GM21526 (cell line): Measurements from ENCODE around the gene ELFN1.

ENCODE experiments used
- ATAC-seq: cut with Tn5 transposase; IDR thresholded peaks from one replicate; pipeline ENCODE4 v1.9.1; 2021; ENCODE audit warnings: moderate library complexity; ENCODE audit not compliant: unreplicated experiment, low FRiP score

Gene ELFN1

DNA sequence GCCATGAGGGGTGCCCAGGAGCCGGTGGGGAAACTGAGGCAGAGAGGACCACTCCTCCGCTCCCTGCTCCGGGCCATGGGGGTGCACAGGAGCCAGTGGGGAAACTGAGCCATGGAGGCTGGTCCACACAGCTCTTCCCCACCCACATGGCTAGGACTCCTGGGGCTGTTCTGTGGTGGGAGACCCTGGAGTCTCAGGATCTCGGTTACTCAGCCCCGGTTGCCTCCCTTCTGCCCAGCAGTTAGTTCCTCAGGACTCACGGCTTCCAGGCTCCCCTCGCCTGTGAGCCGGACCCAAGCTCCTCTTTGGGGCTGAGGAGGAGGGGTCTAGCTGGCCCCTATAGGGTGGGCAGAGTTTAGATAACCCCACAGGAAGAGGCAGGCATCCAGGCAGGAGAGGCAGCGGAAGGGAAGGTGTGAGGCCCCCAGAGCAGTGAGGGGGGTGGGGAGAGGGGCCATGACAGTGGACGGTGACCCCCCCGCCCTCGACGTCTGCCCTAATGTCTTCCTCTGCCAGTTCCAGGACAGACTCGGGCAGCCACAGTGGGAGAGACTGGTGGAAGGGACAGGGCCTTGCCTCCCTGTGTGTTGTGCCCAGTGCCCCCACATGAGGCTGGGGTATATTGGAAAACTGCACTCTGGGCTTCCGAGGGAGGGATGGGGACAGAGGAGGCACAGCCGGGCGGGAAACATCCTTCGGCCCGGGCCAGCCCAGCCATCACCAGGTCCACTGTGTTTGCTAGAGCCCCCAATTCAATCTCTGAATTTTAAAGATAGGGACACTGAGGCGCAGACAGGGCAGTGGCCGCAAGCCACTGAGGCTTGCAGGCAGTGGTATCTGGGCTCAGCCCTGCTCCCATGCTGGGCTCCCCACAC lies 4.3 kb downstream of the ELFN1 start:
- ATAC-seq, result no peak

- ATAC-seq, result no peak
Measured at GRCh38 chr7:1675036-1675671, 5.1 kb downstream of the ELFN1 start.

DNA sequence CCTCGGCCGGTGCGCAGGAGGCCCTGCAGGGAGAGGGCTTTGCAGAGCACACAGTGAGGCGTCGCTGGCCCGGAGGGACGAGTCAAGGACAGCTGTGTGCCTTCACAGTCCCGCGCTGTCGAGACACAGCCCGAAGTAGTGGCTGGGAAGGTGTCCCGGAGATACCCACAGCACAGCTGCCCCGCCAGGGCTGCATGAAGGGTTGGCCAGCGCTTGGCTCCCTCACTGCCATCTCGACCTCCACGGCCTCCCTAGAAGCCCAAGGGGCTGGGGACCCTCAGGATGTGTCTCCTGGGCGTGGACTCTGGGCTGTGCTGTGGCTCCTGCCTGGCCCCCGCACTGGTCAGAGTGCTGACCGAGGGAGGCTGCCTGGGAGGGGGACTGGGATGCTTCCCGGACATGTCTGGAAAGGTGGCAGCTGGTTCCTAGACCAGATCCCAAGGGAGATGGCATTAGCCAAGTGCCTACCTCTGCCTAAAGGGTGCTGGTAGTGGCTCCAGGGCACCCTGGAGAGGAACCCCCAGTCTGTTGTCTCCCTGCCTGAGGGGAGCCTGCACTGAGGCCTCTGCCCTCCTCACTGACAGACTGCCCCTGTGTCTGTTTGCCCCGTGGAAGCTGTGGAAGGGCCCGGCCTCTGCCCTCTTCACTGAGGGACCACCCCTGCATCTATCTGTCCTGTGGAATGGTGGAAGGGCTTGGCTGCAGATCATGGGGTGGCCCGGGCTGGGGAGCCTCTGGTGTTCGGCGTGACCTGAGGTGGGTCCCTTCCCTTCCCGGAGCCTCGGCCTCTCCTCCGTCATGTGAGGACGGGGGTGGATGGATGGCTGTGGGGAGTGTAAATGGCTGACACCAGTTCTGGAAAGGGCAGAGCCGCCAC lies 5.8 kb downstream of the ELFN1 start:
- no peak for ATAC-seq

DNA sequence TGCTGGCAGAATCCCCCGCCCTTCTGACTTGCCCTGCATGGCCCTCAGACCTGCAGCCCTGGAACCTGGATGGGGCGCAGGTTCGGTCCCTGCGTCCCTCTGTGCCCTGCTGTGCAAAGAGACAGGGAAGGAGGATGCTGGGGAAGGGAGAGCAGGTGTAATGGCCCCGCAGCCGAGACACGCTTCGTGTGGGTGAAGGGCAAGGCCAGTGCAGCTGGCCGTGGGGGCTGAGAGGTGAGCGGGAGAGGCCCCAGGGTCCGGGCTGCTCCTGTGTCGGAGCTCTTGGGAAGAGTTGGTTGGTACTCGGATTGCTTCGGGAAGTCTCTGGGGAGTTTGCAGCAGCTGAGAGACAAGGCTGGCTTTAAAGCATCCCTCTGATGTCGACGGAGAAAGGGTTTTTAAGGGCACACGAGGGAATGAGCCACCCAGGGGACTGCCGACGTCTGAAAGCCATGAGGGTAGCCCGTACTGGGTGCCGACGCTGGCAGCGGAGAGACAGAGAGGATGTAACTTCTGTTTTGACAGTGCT lies 6.5 kb downstream of the ELFN1 start:
- ATAC-seq, result no peak

- ATAC-seq, result no peak
Measured at GRCh38 chr7:1677206-1678080, 7.4 kb downstream of the ELFN1 start.

DNA sequence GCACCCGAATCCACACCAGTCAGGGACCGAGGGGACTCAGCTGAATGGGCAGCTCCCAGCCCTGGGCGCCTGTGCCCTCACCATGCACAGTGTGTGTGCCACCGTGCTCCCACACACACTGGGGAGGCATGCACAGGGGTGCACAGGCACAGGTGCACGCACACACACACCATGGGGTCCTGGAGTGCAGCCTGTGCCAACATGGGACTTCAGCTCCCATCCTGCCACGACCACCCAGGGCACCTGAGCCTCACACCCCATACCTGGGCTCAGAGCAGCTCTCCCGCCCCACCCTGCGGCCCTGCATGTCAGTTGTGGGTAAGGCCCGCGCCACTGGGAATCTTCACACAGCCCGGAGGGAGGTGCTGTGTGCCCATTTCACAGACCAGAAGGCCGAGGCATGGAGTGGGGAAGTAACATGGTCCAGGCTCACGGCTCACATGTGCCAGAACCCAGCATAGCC lies 8.0 kb downstream of the ELFN1 start:
- no peak for ATAC-seq

DNA sequence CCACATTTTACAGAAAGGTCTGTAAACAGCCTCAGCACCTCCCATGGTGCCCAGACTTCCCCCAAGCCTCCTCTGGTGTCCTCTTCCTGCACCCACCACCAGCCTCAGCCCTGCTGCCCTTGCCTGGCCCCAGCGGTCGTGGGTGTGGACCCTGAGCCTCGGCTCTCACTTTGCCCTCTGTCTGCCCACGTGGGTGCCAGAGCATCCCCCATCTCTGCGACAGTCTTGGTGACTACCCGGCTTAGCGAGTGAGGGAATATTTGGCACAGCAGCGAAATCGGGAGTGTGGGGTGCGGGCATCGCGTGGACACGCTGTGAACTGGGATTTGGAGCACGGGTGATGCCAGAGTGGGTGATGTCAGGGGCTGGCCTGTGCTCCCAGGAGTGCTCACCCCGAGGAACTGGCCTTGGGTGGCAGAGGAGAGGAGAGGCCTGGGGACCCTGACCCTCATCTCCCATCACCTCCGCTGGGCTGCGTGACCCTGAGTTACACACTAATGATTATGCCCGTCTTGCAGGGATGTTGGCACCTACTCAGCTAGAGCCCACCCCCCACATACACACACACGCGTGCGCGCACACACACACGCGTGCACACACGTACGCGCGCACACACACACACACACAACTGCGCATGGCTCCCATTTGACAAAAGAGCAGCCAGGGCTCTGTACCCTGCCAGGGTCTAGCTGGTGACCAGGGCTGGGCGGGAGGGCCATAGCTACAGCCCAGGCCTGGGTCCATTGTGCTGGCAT lies 8.7 kb downstream of the ELFN1 start:
- ATAC-seq, result no peak

DNA sequence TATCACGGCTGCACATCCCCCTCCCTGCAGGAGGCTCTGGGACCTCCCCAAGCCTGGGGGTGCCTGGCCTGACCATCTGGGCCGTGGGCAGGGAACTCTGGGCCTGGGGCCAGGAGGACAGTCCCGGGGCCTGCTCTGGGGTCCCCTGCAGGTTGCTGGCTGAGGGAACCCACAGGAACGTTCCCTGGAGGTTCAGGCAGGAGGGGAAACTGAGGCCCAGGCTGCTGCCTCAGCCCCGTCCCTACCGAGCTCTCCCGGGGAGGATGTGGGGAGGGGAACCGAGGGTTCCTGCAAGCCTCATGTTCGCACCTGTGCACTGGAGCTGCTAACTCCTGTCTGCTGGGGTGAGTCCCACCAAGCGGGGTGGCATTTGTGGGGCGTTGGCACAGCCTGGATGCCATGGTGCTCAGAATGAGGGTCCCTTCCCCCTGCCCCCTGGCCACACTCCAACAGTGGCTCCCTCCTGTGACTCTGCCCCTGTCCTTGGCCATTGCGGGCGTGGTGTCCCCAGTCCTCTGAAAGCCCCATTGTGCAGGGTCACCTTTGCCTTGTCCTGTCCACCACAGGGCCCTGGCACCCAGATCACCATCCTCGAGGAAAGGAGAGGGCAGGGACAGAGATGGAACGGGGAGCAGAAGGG lies 9.4 kb downstream of the ELFN1 start:
- no peak for ATAC-seq

GRCh38 chr7:1679966-1680730 lies 10.1 kb downstream of the ELFN1 start:
- ATAC-seq, result no peak

GRCh38 chr7:1681581-1681980 lies 11.5 kb downstream of the ELFN1 start:
- no peak for ATAC-seq

- no peak for ATAC-seq
Measured at GRCh38 chr7:1685000-1685624, 15.0 kb downstream of the ELFN1 start.

GRCh38 chr7:1688542-1688941 lies 18.5 kb downstream of the ELFN1 start:
- ATAC-seq, result no peak

- ATAC-seq, result no peak
Measured at GRCh38 chr7:1689311-1689710, 19.2 kb downstream of the ELFN1 start.

DNA sequence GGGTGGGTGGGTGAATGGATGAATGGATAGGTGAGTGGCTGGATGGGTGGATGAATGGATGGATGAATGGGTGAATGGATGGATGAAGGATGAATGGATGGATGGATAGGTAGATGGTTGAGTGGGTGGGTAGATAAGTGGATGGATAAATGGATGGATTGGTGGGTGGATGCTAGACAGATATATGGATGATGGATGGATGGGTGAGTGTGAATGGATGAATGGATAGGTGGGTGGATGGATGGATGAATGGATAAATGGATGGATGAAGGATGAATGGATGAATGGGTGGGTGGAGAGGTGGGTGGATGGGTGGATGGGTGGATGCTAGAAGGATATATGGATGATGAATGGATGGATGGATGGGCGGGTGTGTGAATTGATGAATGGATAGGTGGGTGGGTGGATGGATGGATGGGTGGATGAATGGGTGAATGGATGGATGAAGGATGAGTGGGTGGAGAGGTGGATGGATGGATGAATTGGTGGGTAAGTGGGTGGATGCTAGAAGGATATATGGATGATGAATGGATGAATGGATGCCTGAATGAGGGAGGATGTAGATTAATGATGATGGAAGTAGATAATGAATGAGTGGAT lies 20.4 kb downstream of the ELFN1 start:
- no peak for ATAC-seq

GRCh38 chr7:1691096-1691495 lies 21.0 kb downstream of the ELFN1 start:
- no peak for ATAC-seq

GRCh38 chr7:1691601-1692514 lies 21.8 kb downstream of the ELFN1 start:
- ATAC-seq, result no peak
